T-cell (primary cell): ENCODE data around the gene PLXNA3. TPM values are rescaled to one million over a fixed set of nuclear protein-coding genes. Genes with fewer than 3 reads are reported as not detected.
A peak's percentile ranks its signal among the peaks of the same experiment; 100 is the strongest.

Experiments used
- ATAC-seq, 4 experiments: fragments of 200-7000 bp in 3 of 4; fragments of 150-1000 bp in 1 of 4; cut with Tn5 transposase; replicated peaks in 1 of 4; 1 replicate in 3 of 4; 2 replicates in 1 of 4; pipeline ENCODE4 v1.10.0; 2021; ENCODE audit warnings: moderate library complexity in 3 of 4, mild to moderate bottlenecking in 2 of 4, moderate number of reproducible peaks in 1 of 4
- CTCF ChIA-PET, 2 donors: fragments of 300-600 bp; sonication (Branson Sonifier 250); formaldehyde crosslinking; loops; one replicate each; lab custom pipeline; 2022; ENCODE audit warnings: antibody characterized with exemption in 2 of 2; lab: Charles Lee
- POLR2A ChIA-PET, 2 donors: fragments of 300-600 bp; sonication (Branson Sonifier 250); formaldehyde crosslinking; loops; one replicate each; lab custom pipeline; 2022; ENCODE audit warnings: antibody characterized with exemption in 2 of 2; lab: Charles Lee
- DNase-seq, 35 experiments: peaks; one replicate each; pipeline versions ENCODE4 v3.0.0 to v3.0.0-alpha.2; 2013 to 2023
- H3K27ac ChIP-seq: one replicate; pipeline ENCODE4 v1.5.1; 2013; ENCODE audit warnings: low read length
- H3K27me3 ChIP-seq, 2 experiments: replicated peaks in 1 of 2; 1 replicate in 1 of 2; 2 replicates in 1 of 2; pipeline versions ENCODE4 v1.6.1 to v1.7.0; 2013; ENCODE audit warnings: low read length in 1 of 2, mixed read lengths in 1 of 2; ENCODE audit not compliant: control insufficient read depth in 2 of 2, insufficient read depth in 2 of 2; ENCODE audit errors: extremely low read depth in 1 of 2
- H3K36me3 ChIP-seq, 2 donors: 1 replicate in 1 of 2; 2 replicates in 1 of 2; pipeline versions ENCODE4 v1.6.1 to v1.7.0; 2013; ENCODE audit warnings: low read length in 1 of 2; ENCODE audit not compliant: control insufficient read depth in 2 of 2, insufficient read depth in 1 of 2; ENCODE audit errors: extremely low read depth in 1 of 2
- H3K4me1 ChIP-seq, 2 experiments: 1 replicate in 1 of 2; 2 replicates in 1 of 2; pipeline versions ENCODE4 v1.6.1 to v1.7.0; 2013; ENCODE audit warnings: low read length in 2 of 2, mixed read lengths in 1 of 2; ENCODE audit not compliant: insufficient read depth in 2 of 2, control insufficient read depth in 1 of 2; ENCODE audit errors: extremely low read depth in 1 of 2
- H3K4me3 ChIP-seq, 2 donors: 1 replicate in 1 of 2; 2 replicates in 1 of 2; pipeline versions ENCODE4 v1.5.1 to v1.7.0; 2013; ENCODE audit warnings: mild to moderate bottlenecking in 2 of 2, low read length in 1 of 2, moderate library complexity in 1 of 2; ENCODE audit not compliant: control insufficient read depth in 1 of 2; ENCODE audit errors: extremely low read depth in 1 of 2
- H3K9me3 ChIP-seq: 2 replicates; pipeline ENCODE4 v1.7.0; 2013
- H3K27ac Mint-ChIP-seq, 2 donors: one replicate each; pipeline ENCODE4 v1.8.0; 2020 to 2021; ENCODE audit warnings: mild to moderate bottlenecking in 2 of 2, mixed read lengths in 2 of 2
- H3K27me3 Mint-ChIP-seq, 2 donors: one replicate each; pipeline ENCODE4 v1.8.0; 2021 to 2022; ENCODE audit warnings: mixed read lengths in 2 of 2
- H3K36me3 Mint-ChIP-seq: one replicate; pipeline ENCODE4 v1.8.0; 2021; ENCODE audit warnings: mixed read lengths
- H3K4me1 Mint-ChIP-seq, 3 donors: one replicate each; pipeline ENCODE4 v1.8.0; 2020 to 2022; ENCODE audit warnings: mixed read lengths in 3 of 3, mild to moderate bottlenecking in 1 of 3
- H3K4me3 Mint-ChIP-seq, 3 donors: one replicate each; pipeline ENCODE4 v1.8.0; 2020 to 2022; ENCODE audit warnings: mild to moderate bottlenecking in 3 of 3, mixed read lengths in 3 of 3, moderate library complexity in 3 of 3
- H3K9me3 Mint-ChIP-seq, 3 donors: one replicate each; pipeline ENCODE4 v1.8.0; 2020 to 2022; ENCODE audit warnings: mixed read lengths in 3 of 3
- WGBS: methylation state at CpG from one replicate; pipeline ENCODE4 v1.1.5; 2013; ENCODE audit warnings: missing lambda C conversion rate; ENCODE audit not compliant: insufficient coverage; 5-methylcytosine and 5-hydroxymethylcytosine counted together
- total RNA-seq, 35 experiments: library from RNA in 6 of 35; stranded (reverse) in 6 of 35; fragments of 120-200 nt in 1 of 35; gene quantifications; one replicate each; pipeline versions ENCODE4 v1.2.1 to v1.2.4 and lab custom pipeline; 2013 to 2026

The PLXNA3 gene
- total RNA-seq, 5 donors from 2014 or later (not counting 1 experiment from before 2014, with no cell fraction given): 48.1 to 87.0 (median 72.9) TPM

DNA sequence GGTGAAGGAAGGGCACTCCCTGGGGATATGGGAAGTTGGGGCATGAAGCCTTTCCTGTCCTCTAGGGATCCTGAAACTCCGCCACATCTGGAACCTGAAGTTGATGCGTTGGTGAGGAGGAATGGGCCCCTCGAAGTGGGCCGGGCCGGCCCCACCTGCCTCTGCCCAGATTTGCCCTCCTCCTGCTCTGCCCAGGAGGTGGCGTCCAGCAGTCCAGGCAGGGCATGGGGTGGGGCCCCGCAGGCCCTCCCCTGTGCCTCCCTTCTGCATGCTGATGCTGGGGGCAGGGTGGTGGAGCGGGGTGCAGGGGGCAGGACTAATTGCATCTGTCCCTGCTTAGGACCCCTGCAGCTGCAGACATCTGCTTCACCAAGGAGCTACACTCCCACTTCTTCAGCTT is 44.9 kb upstream of the PLXNA3 start:
- CTCF ChIA-PET: no interaction called here
- Mint-ChIP-seq H3K36me3 (no peaks in the 10 kb centered on the region), H3K4me1 (peaks cover 13 to 23% (median 16%) of the 10 kb centered on the region in 3 donors), H3K27me3 (no peaks in the 10 kb centered on the region), H3K4me3 (peak overlapping the region in 1 of 3 donors; percentile 83), H3K27ac (peak overlapping the region; percentile 82 to 90), H3K9me3 (no peaks in the 10 kb centered on the region)
- no peaks in the 10 kb centered on the region for H3K9me3 ChIP-seq
- POLR2A ChIA-PET: interaction anchor here in 1 of 2 donors (0.6 to 0.9 kb wide), 2 partner anchors 42 to 78 kb away, joined by 3 read pairs; no protein-coding TSS in a partner anchor
- H3K27ac ChIP-seq: peak overlapping the region; percentile 56
- WGBS: no CpG with 5 or more reads among the region's 8 CpGs
- peaks cover 0 to 6% of the 10 kb centered on the region in 2 donors for H3K36me3 ChIP-seq
- DNase-seq (no peak), ATAC-seq (no peak)
- peaks cover 2 to 27% of the 10 kb centered on the region in 2 experiments for H3K4me1 ChIP-seq
- H3K27me3 ChIP-seq: no peaks in the 10 kb centered on the region
- no peak overlapping the region for H3K4me3 ChIP-seq

DNA sequence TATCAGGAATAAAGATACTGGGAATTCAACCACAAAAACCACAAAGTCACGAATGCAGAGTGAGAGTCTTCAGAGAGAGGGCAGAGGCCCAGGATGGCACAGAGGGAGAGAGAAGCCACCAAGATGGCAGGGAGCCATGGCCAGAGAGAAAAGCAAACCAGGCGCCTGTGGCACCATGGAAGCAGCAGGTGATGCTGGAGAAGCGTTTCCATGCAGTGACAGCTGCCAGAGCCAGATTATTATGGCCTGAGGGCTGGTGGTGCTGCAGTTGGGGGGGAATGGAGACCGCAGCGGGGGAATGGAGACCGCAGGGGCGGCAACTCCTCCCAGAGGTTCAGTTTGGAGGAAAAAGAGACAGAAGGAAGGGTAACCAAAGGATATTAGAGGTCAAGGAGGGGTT is 40.9 kb upstream of the PLXNA3 start:
- ATAC-seq (no peak), DNase-seq (no peak)
- peaks cover 0 to 9% of the 10 kb centered on the region in 2 experiments for H3K4me1 ChIP-seq
- no peaks in the 10 kb centered on the region for H3K27me3 ChIP-seq
- H3K36me3 ChIP-seq: peaks cover 0 to 9% of the 10 kb centered on the region in 2 donors
- Mint-ChIP-seq H3K4me3 (no peak overlapping the region), H3K27ac (no peak overlapping the region), H3K4me1 (peaks cover 5 to 7% (median 6%) of the 10 kb centered on the region in 3 donors), H3K9me3 (no peaks in the 10 kb centered on the region), H3K36me3 (no peaks in the 10 kb centered on the region), H3K27me3 (no peaks in the 10 kb centered on the region)
- WGBS: no CpG with 5 or more reads among the region's 7 CpGs
- ChIA-PET POLR2A (no interaction called here), CTCF (interaction anchor here in 1 of 2 donors (1.2 kb wide), 1 partner anchor 132 kb away, joined by 3 read pairs; no protein-coding TSS in a partner anchor)
- H3K9me3 ChIP-seq: no peaks in the 10 kb centered on the region
- H3K4me3 ChIP-seq: no peak overlapping the region
- H3K27ac ChIP-seq: no peak overlapping the region

DNA sequence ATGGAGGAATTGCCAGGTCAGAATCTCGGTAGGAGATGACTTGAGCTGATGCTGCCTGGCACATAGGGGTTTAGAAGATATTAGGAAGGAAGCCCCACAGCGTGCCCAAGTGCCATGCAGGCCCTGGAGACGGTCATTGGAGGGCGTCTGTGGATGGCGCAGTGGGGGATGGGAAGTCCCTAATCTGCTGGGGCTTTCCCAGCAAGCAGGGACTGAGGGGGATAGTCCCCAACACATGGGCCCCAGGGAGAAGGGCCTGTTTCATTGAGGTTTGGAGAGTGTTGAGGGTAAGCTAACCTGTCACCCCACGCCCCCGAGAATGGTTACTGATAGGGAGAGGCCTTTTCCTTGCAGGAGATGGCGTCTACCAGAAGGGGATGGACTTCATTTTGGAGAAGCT is 38.9 kb upstream of the PLXNA3 start:
- POLR2A ChIA-PET: no interaction called here

DNA sequence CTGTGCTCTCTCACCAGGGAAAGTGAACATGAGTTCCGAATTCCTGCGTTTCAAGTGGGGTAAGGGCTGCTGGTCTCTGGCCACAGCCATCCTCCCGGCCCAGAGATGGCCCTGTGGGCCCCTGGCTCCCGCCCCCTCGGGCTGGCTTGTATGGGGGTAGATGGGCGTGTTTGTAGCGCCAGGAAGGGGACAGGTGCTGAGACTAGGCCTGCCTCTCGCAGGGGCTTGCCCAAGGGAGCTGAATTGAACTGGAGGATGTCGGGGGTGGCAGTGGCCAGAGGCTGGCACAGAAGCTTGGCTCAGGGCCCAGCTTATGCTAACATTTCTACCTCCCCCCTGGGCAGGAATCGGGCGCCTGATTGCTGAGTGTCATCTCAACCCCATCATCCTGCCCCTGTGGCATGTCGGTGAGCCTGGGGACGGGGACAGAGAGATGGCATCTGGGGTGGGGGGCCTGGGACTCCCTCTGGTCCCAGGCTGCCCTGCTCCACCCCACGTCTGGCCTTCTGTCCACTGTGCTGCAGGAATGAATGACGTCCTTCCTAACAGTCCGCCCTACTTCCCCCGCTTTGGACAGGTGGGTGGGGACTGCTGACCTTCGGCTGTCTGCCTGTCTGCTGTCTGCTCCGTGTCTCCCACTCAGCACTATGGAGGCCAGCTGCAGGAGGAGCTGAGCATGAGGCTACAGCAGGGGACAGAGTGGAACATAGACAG is 38.2 kb upstream of the PLXNA3 start:
- Mint-ChIP-seq H3K36me3 (no peaks in the 10 kb centered on the region), H3K4me1 (peaks cover 0 to 2% (median 0%) of the 10 kb centered on the region in 3 donors), H3K27ac (no peak overlapping the region), H3K4me3 (no peak overlapping the region), H3K27me3 (no peaks in the 10 kb centered on the region), H3K9me3 (no peaks in the 10 kb centered on the region)
- Histone ChIP-seq H3K4me3 (no peak overlapping the region), H3K27ac (no peak overlapping the region), H3K36me3 (peaks cover 0 to 3% of the 10 kb centered on the region in 2 donors), H3K9me3 (no peaks in the 10 kb centered on the region), H3K27me3 (no peaks in the 10 kb centered on the region), H3K4me1 (no peaks in the 10 kb centered on the region)
- POLR2A ChIA-PET: no interaction called here
- no peak for ATAC-seq
- CTCF ChIA-PET: no interaction called here
- DNase-seq: no peak
- WGBS: 100% methylated on average over 3 of the region's 19 CpGs

More for the DNA sequence above, 38.9 kb upstream of the PLXNA3 start:
- Histone ChIP-seq H3K36me3 (peaks cover 0 to 3% of the 10 kb centered on the region in 2 donors), H3K9me3 (no peaks in the 10 kb centered on the region), H3K4me1 (no peaks in the 10 kb centered on the region), H3K4me3 (no peak overlapping the region), H3K27ac (no peak overlapping the region), H3K27me3 (no peaks in the 10 kb centered on the region)
- Mint-ChIP-seq H3K9me3 (no peaks in the 10 kb centered on the region), H3K36me3 (no peaks in the 10 kb centered on the region), H3K27ac (peak overlapping the region in 1 of 2 donors; percentile 12), H3K27me3 (no peaks in the 10 kb centered on the region), H3K4me3 (no peak overlapping the region), H3K4me1 (peaks cover 0 to 2% (median 0%) of the 10 kb centered on the region in 3 donors)
- 81% methylated on average over 6 of the region's 8 CpGs for WGBS
- DNase-seq (no peak), ATAC-seq (no peak)
- CTCF ChIA-PET: no interaction called here

DNA sequence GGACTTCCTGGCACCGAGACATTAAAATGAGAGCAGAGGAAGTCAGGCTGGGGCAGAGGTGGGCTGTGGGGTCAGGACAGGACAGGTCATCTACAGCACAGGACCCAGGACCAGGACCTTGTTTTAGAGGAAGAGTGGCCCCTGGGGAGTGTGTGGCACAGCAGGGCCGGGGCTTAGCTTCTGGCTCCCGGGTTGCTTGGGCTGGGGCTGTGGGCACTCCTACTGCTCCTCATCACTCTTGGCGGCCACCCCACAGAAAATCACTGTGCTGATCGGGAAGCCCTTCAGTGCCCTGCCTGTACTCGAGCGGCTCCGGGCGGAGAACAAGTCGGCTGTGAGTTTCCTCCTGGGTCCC is 37.7 kb upstream of the PLXNA3 start:
- no peak overlapping the region for H3K4me3 Mint-ChIP-seq
- Histone ChIP-seq H3K27ac (no peak overlapping the region), H3K27me3 (no peaks in the 10 kb centered on the region), H3K9me3 (no peaks in the 10 kb centered on the region), H3K4me3 (no peak overlapping the region), H3K4me1 (no peaks in the 10 kb centered on the region), H3K36me3 (peaks cover 0 to 3% of the 10 kb centered on the region in 2 donors)
- H3K27me3 Mint-ChIP-seq: no peaks in the 10 kb centered on the region
- WGBS: 95% methylated on average over 5 of the region's 10 CpGs
- DNase-seq: no peak
- H3K27ac Mint-ChIP-seq: no peak overlapping the region
- CTCF ChIA-PET: no interaction called here
- H3K36me3 Mint-ChIP-seq: no peaks in the 10 kb centered on the region
- no peaks in the 10 kb centered on the region for H3K9me3 Mint-ChIP-seq
- ATAC-seq: no peak
- POLR2A ChIA-PET: no interaction called here
- H3K4me1 Mint-ChIP-seq: peaks cover 0 to 2% (median 0%) of the 10 kb centered on the region in 3 donors

DNA sequence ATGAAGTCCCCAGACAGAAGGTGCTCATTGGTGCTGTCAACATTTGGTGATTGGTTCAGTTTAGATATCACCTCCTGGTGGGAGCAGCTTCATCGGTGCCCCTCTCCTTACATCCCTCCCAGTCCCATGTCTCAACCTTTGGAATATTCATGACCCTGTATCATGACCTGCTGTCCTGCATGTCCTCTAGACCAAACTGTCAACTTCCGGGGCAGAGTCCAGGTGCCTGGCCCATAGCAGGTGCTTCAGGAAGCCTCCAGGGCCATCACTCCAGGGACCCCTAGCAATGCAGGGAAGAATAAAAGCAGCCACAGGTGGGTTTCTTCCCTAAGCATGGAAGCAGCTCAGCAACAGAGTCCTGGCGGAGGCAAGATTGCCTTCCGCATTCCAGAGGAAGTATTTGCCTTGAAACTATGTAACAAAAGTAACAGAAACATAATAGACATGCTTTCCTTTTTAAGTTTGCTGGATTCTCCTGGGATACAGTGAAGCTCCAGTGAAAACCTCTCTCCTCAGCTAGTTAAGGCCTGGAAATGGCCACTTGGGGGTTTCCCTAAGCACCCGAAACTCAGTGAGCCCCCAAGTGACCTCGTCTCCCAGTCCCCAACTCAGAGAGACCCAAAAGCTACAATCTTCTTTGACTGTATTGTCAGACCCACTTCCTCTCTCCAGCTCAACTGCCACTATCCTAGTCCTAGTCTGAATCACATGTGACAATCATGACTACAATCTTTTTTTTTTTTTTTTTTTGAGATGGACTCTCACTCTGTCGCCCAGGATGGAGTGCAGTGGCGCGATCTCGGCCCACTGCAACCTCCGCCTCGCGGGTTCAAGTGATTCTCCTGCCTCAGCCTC is 30.9 kb upstream of the PLXNA3 start:
- ATAC-seq (no peak), DNase-seq (no peak)
- Mint-ChIP-seq H3K27ac (peak overlapping the region; percentile 49 to 83), H3K36me3 (no peaks in the 10 kb centered on the region), H3K4me1 (peaks cover 18 to 30% (median 29%) of the 10 kb centered on the region in 3 donors), H3K4me3 (peak overlapping the region in 2 of 3 donors; percentile 13 to 23), H3K27me3 (peaks cover 0 to 4% of the 10 kb centered on the region in 2 donors), H3K9me3 (no peaks in the 10 kb centered on the region)
- Histone ChIP-seq H3K27me3 (no peaks in the 10 kb centered on the region), H3K36me3 (peaks cover 0 to 5% of the 10 kb centered on the region in 2 donors), H3K9me3 (no peaks in the 10 kb centered on the region), H3K4me3 (no peak overlapping the region), H3K4me1 (peaks cover 0 to 28% of the 10 kb centered on the region in 2 experiments), H3K27ac (no peak overlapping the region)
- CTCF ChIA-PET: no interaction called here
- 100% methylated on average over 1 of the region's 13 CpGs for WGBS
- POLR2A ChIA-PET: interaction anchor here in 1 of 2 donors (0.7 kb wide), 1 partner anchor 12 kb away, joined by 7 read pairs; no protein-coding TSS in a partner anchor
